A549 treated with Mapracorat at 1 μM for 4 hours (cell line): ENCODE measurements around the gene RABAC1. TPM values are rescaled to one million over a fixed set of nuclear protein-coding genes. Genes with fewer than 3 reads are reported as not detected.

Source experiments
- total RNA-seq: library from RNA; stranded (reverse); fragments of 200-300 nt; extraction: Qiagen RNA extraction; gene quantifications from 5 replicates; pipeline ENCODE4 v1.2.3, GENCODE V29; 2022

RABAC1 gene, protein sequence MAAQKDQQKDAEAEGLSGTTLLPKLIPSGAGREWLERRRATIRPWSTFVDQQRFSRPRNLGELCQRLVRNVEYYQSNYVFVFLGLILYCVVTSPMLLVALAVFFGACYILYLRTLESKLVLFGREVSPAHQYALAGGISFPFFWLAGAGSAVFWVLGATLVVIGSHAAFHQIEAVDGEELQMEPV
- total RNA-seq, result 181 to 281 TPM (median 246 TPM) in 5 replicates

GRCh38 chr19:41959056-41960053 is at the start of gene RABAC1:
Gene RABAC1 (minus strand): TSS chr19:41959321. CDS start chr19:41959292, 29 bp downstream.

DNA sequence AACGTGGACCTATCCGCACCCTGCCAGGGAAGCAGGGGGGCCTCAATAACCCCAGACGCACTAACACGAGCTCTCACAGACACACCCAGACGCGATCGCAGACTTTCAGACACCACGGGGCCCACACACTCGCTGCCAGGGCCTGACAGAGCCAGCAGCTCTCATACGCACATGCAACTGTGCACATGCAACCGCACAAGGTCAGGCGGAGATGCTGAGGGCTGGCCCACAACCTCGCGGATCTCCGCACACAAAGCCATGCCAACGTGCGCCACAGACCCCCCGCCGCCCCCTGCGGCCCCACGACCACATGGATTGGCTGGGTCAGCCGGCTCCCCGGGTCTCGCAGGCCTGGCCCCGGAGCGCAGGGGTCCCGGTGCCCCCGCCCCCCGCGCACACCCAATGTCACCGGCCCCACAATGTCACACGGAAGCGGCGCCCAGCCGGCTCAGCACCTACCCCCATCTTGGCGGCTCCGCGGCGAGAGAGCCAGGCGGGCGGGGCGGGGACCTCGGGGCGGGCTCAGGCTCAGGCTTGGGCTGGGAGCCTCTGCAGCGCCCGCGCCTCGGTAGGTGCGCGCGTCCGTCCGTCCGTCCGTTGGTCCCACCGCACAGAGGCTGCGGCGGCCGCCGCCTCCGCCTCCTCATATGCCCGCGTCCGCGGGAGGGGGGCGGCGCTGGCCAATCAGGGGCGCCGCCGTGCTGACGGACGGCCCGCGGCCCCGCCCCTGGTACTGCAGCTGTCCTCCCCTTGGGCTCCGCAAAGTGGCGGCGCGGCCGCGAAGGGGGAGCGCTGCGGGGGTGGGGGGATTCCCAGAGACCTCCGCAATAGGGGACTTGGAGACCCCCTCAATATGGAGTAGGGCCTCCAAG is 34.7 kb upstream of the RABAC1 start, which contains the start of gene ATP1A3:
Gene ATP1A3, minus strand, starts transcription at position 619 of the 872 bp plus-strand sequence. Its CDS starts 154 bp downstream, at position 465.

DNA sequence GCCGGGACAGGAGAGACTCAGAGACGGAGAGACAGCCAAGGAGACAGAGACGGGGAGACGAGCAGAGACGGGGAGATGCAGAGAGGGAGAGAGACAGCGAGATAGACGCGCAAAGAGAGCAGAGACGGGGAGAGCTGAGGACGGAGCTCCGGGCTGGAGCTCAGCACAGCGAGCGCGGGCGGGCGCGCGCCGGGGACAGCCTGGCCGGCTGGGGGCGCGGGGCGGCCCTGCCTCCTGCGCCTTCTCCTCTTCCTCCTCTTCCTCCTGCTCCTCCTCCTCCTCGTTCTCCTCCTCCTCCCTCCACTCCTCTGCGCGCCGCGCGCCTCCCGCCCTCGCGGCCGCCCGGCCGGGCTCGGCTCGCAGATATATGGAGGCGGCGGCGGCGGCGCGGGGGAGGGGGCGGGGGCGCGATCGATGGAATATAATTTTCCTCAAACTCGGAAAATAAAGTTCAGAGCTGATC is 30.9 kb downstream of the RABAC1 start, which contains the start of gene ERFL:
Gene ERFL, minus strand, starts transcription at position 229 of the 463 bp plus-strand sequence. CDS start 15,530 bp downstream, outside the sequence.

Other genes starting within 250 kb of the RABAC1 start
- gene CEACAM6, start 203.8 kb downstream of the RABAC1 start, total RNA-seq, result 15.4 to 23.8 TPM (median 19.9 TPM) in 5 replicates
- gene CEACAM3, start 162.7 kb downstream of the RABAC1 start, total RNA-seq, result not detected in 5 replicates
- gene LYPD4, start 114.6 kb downstream of the RABAC1 start, total RNA-seq, result not detected in 5 replicates
- gene DMRTC2, start 114.3 kb downstream of the RABAC1 start, total RNA-seq, result not detected in 5 replicates
- 9,095 to 10,005 TPM (median 9,200 TPM) in 5 replicates for gene RPS19, start 99.1 kb downstream of the RABAC1 start, total RNA-seq
- gene CD79A, start 82.0 kb downstream of the RABAC1 start, total RNA-seq, result 0.32 to 1.2 TPM (median 0.90 TPM) in 5 replicates
- gene ARHGEF1, start 76.1 kb downstream of the RABAC1 start, total RNA-seq, result 75.9 to 130 TPM (median 117 TPM) in 5 replicates
- 0.20 to 0.46 TPM (median 0.35 TPM) in 5 replicates for gene ERFL, start 30.9 kb downstream of the RABAC1 start, total RNA-seq
- gene ATP1A3, start 34.9 kb upstream of the RABAC1 start, total RNA-seq, result 3.4 to 4.8 TPM (median 4.1 TPM) in 5 replicates
- gene GRIK5, start 110.9 kb upstream of the RABAC1 start, total RNA-seq, result 0.33 to 0.53 TPM (median 0.43 TPM) in 5 replicates
- 29.6 to 38.8 TPM (median 36.5 TPM) in 5 replicates for gene ZNF574, start 116.8 kb upstream of the RABAC1 start, total RNA-seq
- gene POU2F2, start 173.1 kb upstream of the RABAC1 start, total RNA-seq, result 0.18 to 0.65 TPM (median 0.45 TPM) in 5 replicates